Body of pancreas (tissue), 4 donors: ENCODE data around the gene DAB2IP. TPM values are rescaled to one million over a fixed set of nuclear protein-coding genes. Genes with fewer than 3 reads are reported as not detected.
A peak's percentile ranks its signal among the peaks of the same experiment; 100 is the strongest.

ENCODE experiments used
- ATAC-seq: fragments of 150-250 bp; one replicate; pipeline ENCODE4 v1.9.1; 2016
- DNase-seq, 4 donors: peaks; one replicate each; pipeline ENCODE4 v3.0.0-alpha.2; 2019
- H3K27ac ChIP-seq, 4 donors: fragments of 200-600 bp; sonication (generic); 1 replicate in 3 of 4; 2 replicates in 1 of 4; pipeline versions ENCODE4 v1.5.1 to v1.6.1; 2016 to 2019; ENCODE audit warnings: mild to moderate bottlenecking in 1 of 4, mixed read lengths in 1 of 4, moderate library complexity in 1 of 4
- H3K27me3 ChIP-seq, 2 donors: fragments of 200-600 bp; sonication (generic); one replicate each; pipeline ENCODE4 v1.6.0; 2016; ENCODE audit warnings: mild to moderate bottlenecking in 1 of 2
- H3K36me3 ChIP-seq, 2 donors: fragments of 200-600 bp; sonication (generic); replicated peaks in 1 of 2; 2 replicates each; pipeline ENCODE4 v1.5.1; 2016; ENCODE audit warnings: low read depth in 2 of 2; ENCODE audit not compliant: insufficient read depth in 1 of 2
- H3K4me1 ChIP-seq: fragments of 200-600 bp; sonication (generic); one replicate; pipeline ENCODE4 v1.6.0; 2016
- H3K4me3 ChIP-seq, 2 donors: fragments of 200-600 bp; sonication (generic); 1 replicate in 1 of 2; 2 replicates in 1 of 2; pipeline ENCODE4 v1.5.1; 2016 to 2019
- H3K9me3 ChIP-seq, 3 donors: fragments of 200-600 bp; sonication (generic); 1 replicate in 2 of 3; 2 replicates in 1 of 3; pipeline ENCODE4 v1.5.1; 2016
- POLR2A ChIP-seq, 3 donors: fragments of 450-650 bp; IDR thresholded peaks; one replicate each; pipeline ENCODE4 v1.6.1; 2016; ENCODE audit warnings: antibody characterized with exemption in 3 of 3, mild to moderate bottlenecking in 2 of 3
- WGBS, 2 donors: methylation state at CpG; one replicate each; pipeline ENCODE4 v1.1.5; 2017; 5-methylcytosine and 5-hydroxymethylcytosine counted together
- intact Hi-C: fragments of 100-400 bp; cut with DNase I; formaldehyde crosslinking; loops from one replicate; pipeline ENCODE4 v1.15.1; 2023
- total RNA-seq, 2 donors: library from RNA; depleted of rRNA; stranded (reverse); fragments of >200 nt; gene quantifications; one replicate each; pipeline ENCODE4 v1.1.0, GENCODE V29; 2016
- TF ChIP-seq, protein P1 (sequence below), 7 experiments: fragments of 450-650 bp in 4 of 7; fragments of 200-600 bp in 3 of 7; sonication (generic) in 3 of 7; IDR thresholded peaks; one replicate each; pipeline ENCODE4 v1.5.1; 2016 to 2019; ENCODE audit warnings: antibody characterized with exemption in 7 of 7

DAB2IP gene
- total RNA-seq, 2 donors from 2014 or later: 25.2 to 34.9 TPM

GRCh38 chr9:121703014-121703734 is 51.7 kb downstream of the DAB2IP start:
- Histone ChIP-seq H3K27ac (peak overlapping the region in 3 of 4 donors; percentile 0 to 46 (median 10)), H3K4me3 (no peak overlapping the region), H3K27me3 (no peaks in the 10 kb centered on the region), H3K4me1 (peaks cover 41% of the 10 kb centered on the region), H3K9me3 (peaks cover 0 to 3% (median 0%) of the 10 kb centered on the region in 3 donors), H3K36me3 (no peaks in the 10 kb centered on the region)
- no peak for DNase-seq
- TF ChIP-seq, protein P1, sequence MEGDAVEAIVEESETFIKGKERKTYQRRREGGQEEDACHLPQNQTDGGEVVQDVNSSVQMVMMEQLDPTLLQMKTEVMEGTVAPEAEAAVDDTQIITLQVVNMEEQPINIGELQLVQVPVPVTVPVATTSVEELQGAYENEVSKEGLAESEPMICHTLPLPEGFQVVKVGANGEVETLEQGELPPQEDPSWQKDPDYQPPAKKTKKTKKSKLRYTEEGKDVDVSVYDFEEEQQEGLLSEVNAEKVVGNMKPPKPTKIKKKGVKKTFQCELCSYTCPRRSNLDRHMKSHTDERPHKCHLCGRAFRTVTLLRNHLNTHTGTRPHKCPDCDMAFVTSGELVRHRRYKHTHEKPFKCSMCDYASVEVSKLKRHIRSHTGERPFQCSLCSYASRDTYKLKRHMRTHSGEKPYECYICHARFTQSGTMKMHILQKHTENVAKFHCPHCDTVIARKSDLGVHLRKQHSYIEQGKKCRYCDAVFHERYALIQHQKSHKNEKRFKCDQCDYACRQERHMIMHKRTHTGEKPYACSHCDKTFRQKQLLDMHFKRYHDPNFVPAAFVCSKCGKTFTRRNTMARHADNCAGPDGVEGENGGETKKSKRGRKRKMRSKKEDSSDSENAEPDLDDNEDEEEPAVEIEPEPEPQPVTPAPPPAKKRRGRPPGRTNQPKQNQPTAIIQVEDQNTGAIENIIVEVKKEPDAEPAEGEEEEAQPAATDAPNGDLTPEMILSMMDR (IDR thresholded peaks at IDR 0.05): peak in 1 of 7 experiments; percentile 7
- no peak for TF ChIP-seq POLR2A (IDR thresholded peaks at IDR 0.05)
- intact Hi-C loops: no loop called here
- no peak for ATAC-seq
- WGBS, 2 donors: 37 to 48% methylated on average over 3 of the region's 3 CpGs

- DNase-seq (no peak), ATAC-seq (no peak)
- TF ChIP-seq, protein P1 (IDR thresholded peaks at IDR 0.05): no peak
- no peak for TF ChIP-seq POLR2A (IDR thresholded peaks at IDR 0.05)
- intact Hi-C loops: no loop called here
- H3K9me3 ChIP-seq: peaks cover 0 to 3% (median 0%) of the 10 kb centered on the region in 3 donors
- H3K4me3 ChIP-seq: no peak overlapping the region
- no peaks in the 10 kb centered on the region for H3K27me3 ChIP-seq
- no peaks in the 10 kb centered on the region for H3K36me3 ChIP-seq
- WGBS, 2 donors: 82 to 86% methylated on average over 3 of the region's 3 CpGs
- peaks cover 36% of the 10 kb centered on the region for H3K4me1 ChIP-seq
- H3K27ac ChIP-seq: no peak overlapping the region
These were observed 52.8 kb downstream of the DAB2IP start for GRCh38 chr9:121704281-121704680.

DNA sequence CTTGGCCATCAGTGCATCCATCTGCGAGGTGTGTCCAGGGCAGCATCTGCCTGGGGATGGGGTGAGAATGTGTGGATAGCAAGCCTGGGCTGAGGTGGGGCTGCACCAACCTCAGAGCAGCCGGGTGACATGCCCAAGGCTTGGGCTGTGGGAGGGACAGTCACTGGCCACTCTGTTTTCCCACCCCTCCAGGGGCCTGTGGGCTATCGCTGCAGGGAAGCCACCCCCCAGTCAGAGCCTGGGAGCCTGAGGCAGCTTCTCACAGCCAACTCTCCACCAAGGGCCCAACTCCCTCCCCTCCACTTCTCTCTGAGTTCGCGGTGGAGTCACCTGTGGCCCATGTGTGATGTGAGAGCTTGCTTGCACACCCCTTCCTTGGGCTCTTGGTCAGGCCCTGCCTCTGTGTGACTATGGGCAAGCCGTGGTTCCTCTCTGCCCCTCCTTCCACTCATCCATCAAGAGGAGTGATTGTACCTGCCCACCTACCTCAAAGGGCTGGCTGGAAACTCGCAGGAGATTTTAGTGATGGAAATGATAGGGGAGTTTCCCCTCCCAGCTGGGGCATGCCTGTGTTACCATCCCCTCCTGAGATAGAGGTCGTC is 54.8 kb downstream of the DAB2IP start:
- H3K4me3 ChIP-seq: no peak overlapping the region
- H3K27ac ChIP-seq: no peak overlapping the region
- peaks cover 18% of the 10 kb centered on the region for H3K4me1 ChIP-seq
- peaks cover 0 to 3% (median 0%) of the 10 kb centered on the region in 3 donors for H3K9me3 ChIP-seq
- TF ChIP-seq, protein P1 (IDR thresholded peaks at IDR 0.05): no peak
- no peak for TF ChIP-seq POLR2A (IDR thresholded peaks at IDR 0.05)
- intact Hi-C loops: loop anchor here (5.0 kb wide), 1 partner anchor 49 kb away; no protein-coding TSS in a partner anchor
- H3K36me3 ChIP-seq: no peaks in the 10 kb centered on the region
- H3K27me3 ChIP-seq: no peaks in the 10 kb centered on the region
- ATAC-seq (no peak), DNase-seq (no peak)
- WGBS, 2 donors: 71 to 82% methylated on average over 4 to 8 of the region's 8 CpGs

- WGBS, 2 donors: 57 to 67% methylated on average over 7 of the region's 7 CpGs
- ATAC-seq: no peak
These were observed 56.3 kb downstream of the DAB2IP start for GRCh38 chr9:121707477-121708424.

More at GRCh38 chr9:121707477-121708424, 56.3 kb downstream of the DAB2IP start:
- H3K27me3 ChIP-seq: no peaks in the 10 kb centered on the region
- intact Hi-C loops: loop anchor here (5.0 kb wide), 1 partner anchor 50 kb away; no protein-coding TSS in a partner anchor
- no peaks in the 10 kb centered on the region for H3K36me3 ChIP-seq
- no peak for TF ChIP-seq POLR2A (IDR thresholded peaks at IDR 0.05)
- TF ChIP-seq, protein P1 (IDR thresholded peaks at IDR 0.05): no peak
- peaks cover 0 to 3% (median 0%) of the 10 kb centered on the region in 3 donors for H3K9me3 ChIP-seq
- peaks cover 4% of the 10 kb centered on the region for H3K4me1 ChIP-seq
- no peak overlapping the region for H3K27ac ChIP-seq
- no peak for DNase-seq
- no peak overlapping the region for H3K4me3 ChIP-seq
